ENCODE data around the gene LIAS.
"Not testable (repeated sequence)": the region's sequence is repeated elsewhere in the genome, so short reads cannot be mapped to it uniquely, and the experiment has no call there.

Gene LIAS

GRCh38 chr4:39453738-39454137 is 5.1 kb upstream of the LIAS start:
- no peak for FAIRE-seq

DNA sequence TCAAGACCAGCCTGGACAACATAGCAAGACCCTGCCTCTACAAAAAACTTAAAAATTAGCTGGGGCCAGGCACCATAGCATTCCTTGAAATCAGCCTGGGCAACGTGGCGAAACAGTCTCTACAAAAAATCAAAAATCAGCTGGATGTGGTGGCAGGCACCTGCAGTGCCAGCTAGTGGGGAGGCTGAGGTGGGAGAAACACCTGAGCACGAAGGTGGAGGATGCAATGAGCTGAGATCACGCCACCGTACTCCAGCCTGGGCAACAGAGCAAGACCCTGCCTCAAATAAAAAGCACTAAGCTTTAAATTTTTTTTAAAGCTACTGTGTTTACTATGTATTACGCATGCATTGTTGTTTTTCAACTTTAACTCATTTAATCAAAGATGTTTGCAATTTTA is 3.4 kb upstream of the LIAS start:
- FAIRE-seq: no peak

GRCh38 chr4:39456946-39457763 is 1.7 kb upstream of the LIAS start:
- no peak for FAIRE-seq

- FAIRE-seq: not testable (repeated sequence)
These were observed 723 bp upstream of the LIAS start for GRCh38 chr4:39458161-39458504.

DNA sequence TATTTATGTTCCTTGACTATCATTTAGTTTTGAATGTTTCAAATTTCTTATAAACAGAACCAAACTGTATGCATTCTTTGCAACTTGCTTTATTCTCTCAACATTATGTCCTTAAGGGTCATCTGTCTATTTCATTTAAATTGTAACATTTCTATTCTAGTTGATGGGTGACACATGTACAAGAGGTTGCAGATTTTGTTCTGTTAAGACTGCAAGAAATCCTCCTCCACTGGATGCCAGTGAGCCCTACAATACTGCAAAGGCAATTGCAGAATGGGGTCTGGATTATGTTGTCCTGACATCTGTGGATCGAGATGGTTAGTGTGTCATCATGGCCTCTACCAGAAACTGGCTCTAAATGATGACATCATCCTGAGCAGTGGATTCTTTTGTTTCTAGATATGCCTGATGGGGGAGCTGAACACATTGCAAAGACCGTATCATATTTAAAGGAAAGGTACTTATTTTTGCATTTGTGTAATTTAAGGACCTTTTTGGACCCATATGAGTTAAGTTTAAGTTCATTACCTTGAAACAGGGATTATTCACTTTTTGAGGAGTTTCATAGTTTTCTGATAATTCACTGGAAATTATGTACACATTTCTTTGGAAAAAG is 6.1 kb downstream of the LIAS start:
- no peak for FAIRE-seq

- no peak for FAIRE-seq
These were observed 7.9 kb downstream of the LIAS start for GRCh38 chr4:39466747-39467146.

- FAIRE-seq: no peak
These were observed 8.6 kb downstream of the LIAS start for GRCh38 chr4:39467464-39467863.

GRCh38 chr4:39469429-39470077 is 10.7 kb downstream of the LIAS start:
- peak; percentile 99 for FAIRE-seq

- no peak for FAIRE-seq
These were observed 11.5 kb downstream of the LIAS start for GRCh38 chr4:39470402-39470801.

GRCh38 chr4:39472396-39472795 is 13.5 kb downstream of the LIAS start:
- no peak for FAIRE-seq

GRCh38 chr4:39476187-39476895 is 17.5 kb downstream of the LIAS start:
- FAIRE-seq: no peak

GRCh38 chr4:39480251-39480650 is 21.4 kb downstream of the LIAS start:
- FAIRE-seq: no peak

GRCh38 chr4:39480902-39481695 is 22.2 kb downstream of the LIAS start:
- FAIRE-seq: no peak

DNA sequence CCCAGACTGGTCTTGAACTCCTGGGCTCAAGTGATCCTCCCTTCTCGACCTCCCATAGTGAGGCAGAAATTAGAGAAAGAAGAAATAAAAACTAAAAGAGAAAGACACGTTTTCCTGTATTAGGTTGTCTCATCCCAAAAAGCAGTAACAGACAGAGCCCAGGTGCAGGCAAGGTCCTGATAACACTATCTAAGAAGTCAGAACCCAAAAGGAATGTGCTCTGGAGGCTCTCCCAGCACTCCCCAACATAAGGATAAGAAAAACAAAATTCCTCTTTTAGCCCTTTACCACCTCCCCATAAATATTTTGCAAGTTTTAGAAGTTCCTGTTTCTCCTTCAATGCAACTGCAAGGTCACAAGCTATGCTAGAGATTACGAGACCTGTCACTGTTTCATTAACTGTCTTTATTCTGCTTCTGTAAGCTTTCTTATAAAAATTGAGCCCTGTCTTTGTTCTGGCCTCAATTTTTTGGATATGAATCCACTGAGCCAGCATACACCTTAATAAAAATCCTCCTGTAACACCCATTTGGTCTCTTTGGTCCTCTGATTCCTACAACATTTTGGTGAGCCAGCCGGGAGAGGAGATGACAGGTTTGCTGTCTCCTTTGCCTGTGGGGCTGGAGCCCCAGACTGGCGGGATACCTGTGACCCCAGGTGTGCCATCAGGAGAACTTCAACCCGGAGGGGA is 25.9 kb downstream of the LIAS start:
- no peak for FAIRE-seq

DNA sequence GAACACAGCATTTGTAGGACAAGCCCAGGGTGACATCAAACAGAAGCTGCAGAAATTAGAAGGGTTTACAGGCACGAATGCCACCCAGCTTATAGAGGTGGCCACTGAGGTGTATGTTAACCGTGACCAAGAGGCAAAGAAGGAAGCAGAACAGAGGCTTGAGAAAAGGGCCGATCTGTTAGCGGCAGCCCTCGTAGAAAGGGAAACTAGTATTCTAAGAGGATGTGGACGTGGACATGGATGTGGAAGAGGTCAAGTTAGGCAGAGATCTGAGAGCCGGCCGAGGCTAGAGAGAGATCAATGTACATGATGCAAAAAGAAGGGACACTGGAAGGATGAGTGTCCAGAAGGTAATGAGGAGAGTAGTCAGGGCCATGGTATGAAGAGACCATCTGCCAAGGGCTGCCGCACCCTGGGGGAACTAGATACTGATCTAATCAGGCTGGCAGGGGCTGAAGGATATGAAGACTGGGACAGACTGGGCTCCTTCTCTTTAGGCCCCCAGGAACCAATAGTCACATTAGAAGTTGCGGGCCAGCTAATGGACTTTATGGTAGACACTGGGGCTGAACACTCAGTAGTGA is 27.5 kb downstream of the LIAS start:
- FAIRE-seq: no peak

GRCh38 chr4:39490322-39490721 is 31.5 kb downstream of the LIAS start:
- no peak for FAIRE-seq

DNA sequence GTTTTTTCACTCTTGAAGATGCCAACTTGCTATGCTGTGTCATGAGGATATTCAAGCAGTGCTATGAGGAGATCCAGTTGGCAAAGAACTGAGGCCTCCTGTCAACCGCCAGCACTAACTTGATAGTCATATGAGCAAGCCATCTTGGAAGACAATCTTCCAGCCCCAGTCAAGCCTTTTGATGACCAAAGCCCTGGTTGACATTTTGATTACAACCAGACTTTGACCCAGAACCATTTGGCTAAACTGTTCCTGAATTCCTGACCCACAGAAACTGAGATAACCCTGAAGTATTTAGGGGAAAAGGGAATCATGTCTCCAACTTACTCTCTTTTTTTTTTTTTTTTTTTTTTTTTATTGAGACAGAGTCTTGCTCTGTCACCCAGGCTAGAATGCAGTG is 35.5 kb downstream of the LIAS start:
- no peak for FAIRE-seq

- no peak for FAIRE-seq
These were observed 36.8 kb downstream of the LIAS start for GRCh38 chr4:39495446-39496213.

- no peak for FAIRE-seq
These were observed 39.3 kb downstream of the LIAS start for GRCh38 chr4:39497909-39498726.

DNA sequence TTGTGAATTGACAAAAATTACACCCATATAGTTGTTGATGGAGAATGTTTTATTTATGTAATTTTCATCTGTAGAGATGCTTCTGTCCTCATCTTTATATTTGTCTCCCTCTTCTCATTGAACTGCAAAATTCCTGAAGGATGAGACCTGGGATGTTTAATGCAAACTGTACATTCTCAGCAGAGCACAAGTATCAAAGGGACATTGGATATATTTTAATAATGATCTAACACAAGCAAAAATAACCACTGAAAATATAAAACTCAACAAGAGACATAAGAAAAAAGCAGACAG is 39.8 kb downstream of the LIAS start:
- FAIRE-seq: no peak

Data from G401.6 (cell line).